SU-DHL-6 (cell line): Measurements from ENCODE around the gene RNASEH2C.

Experiments used
- H2AFZ ChIP-seq: fragments of 200-600 bp; sonication (generic); 2 replicates; pipeline ENCODE4 v1.6.1; 2014; ENCODE audit warnings: low read depth, mild to moderate bottlenecking, moderate library complexity, mixed read lengths, antibody characterized with exemption, low read length; ENCODE audit not compliant: severe bottlenecking
- H3F3A ChIP-seq: fragments of 200-600 bp; shearing (Covaris generic); 2 replicates; pipeline ENCODE4 v1.6.0; 2016; ENCODE audit warnings: antibody characterized with exemption, mild to moderate bottlenecking; ENCODE audit not compliant: insufficient read depth
- H3K27ac ChIP-seq: fragments of 200-600 bp; sonication (generic); 2 replicates; pipeline ENCODE4 v1.5.1; 2016; ENCODE audit warnings: low read depth, mild to moderate bottlenecking, low read length, moderate library complexity, mixed read lengths
- H3K27me3 ChIP-seq: fragments of 200-600 bp; sonication (generic), shearing (Covaris generic); 2 replicates; pipeline ENCODE4 v1.6.0; 2014; ENCODE audit warnings: mild to moderate bottlenecking, low read length
- H3K36me3 ChIP-seq: fragments of 200-600 bp; sonication (generic); 2 replicates; pipeline ENCODE4 v1.6.1; 2014; ENCODE audit warnings: mild to moderate bottlenecking, low read length, mixed read lengths
- H3K4me2 ChIP-seq: fragments of 300-600, 200-600 bp; shearing (Covaris generic), sonication (generic); 2 replicates; pipeline ENCODE4 v1.6.0; 2014; ENCODE audit warnings: low read length, low read depth, mild to moderate bottlenecking; ENCODE audit not compliant: poor library complexity, severe bottlenecking
- H3K4me3 ChIP-seq: fragments of 200-600 bp; sonication (generic); 2 replicates; pipeline ENCODE4 v1.5.1; 2014; ENCODE audit warnings: antibody characterized with exemption, low read length, mild to moderate bottlenecking, mixed read lengths; ENCODE audit not compliant: insufficient read depth, poor library complexity, severe bottlenecking
- H3K79me2 ChIP-seq: fragments of 200-600 bp; sonication (generic); 2 replicates; pipeline ENCODE4 v1.6.1; 2014; ENCODE audit warnings: mild to moderate bottlenecking, low read length, moderate library complexity; ENCODE audit not compliant: insufficient read depth
- H3K9ac ChIP-seq: fragments of 200-600 bp; sonication (generic); 2 replicates; pipeline ENCODE4 v1.7.0; 2014; ENCODE audit warnings: mild to moderate bottlenecking, low read length
- H3K9me2 ChIP-seq: fragments of 200-600 bp; sonication (generic); replicated peaks from 2 replicates; pipeline ENCODE4 v1.6.1; 2014; ENCODE audit warnings: low read length; ENCODE audit not compliant: insufficient read depth
- H3K9me3 ChIP-seq: fragments of 200-600 bp; sonication (generic); 2 replicates; pipeline ENCODE4 v1.6.1; 2014; ENCODE audit warnings: low read length, mixed read lengths; ENCODE audit not compliant: insufficient read depth
- H4K20me1 ChIP-seq: fragments of 200-600 bp; sonication (generic); 2 replicates; pipeline ENCODE4 v1.6.1; 2014; ENCODE audit warnings: low read depth, mild to moderate bottlenecking, antibody characterized with exemption, low read length, moderate library complexity, mixed read lengths
- EZH2phosphoT487 ChIP-seq: fragments of 200-600 bp; sonication (generic), shearing (Covaris generic); conservative IDR thresholded peaks from 2 replicates; pipeline ENCODE4 v1.6.1; 2018; ENCODE audit warnings: mild to moderate bottlenecking, antibody characterized with exemption, low read length, moderate library complexity, mixed read lengths
- TF ChIP-seq, protein P1 (sequence below): fragments of 200-600 bp; sonication (generic); IDR thresholded peaks from one replicate; pipeline ENCODE4 v1.5.1; 2017; ENCODE audit warnings: antibody characterized with exemption, mild to moderate bottlenecking, low read length, moderate library complexity; ENCODE audit not compliant: insufficient read depth, poor library complexity, severe bottlenecking

RNASEH2C gene

GRCh38 chr11:65716774-65717405 lies 3.7 kb downstream of the RNASEH2C start:
- Histone ChIP-seq H3K9me2 (no peaks in the 10 kb centered on the region), H3F3A (peaks cover 15% of the 10 kb centered on the region), H3K79me2 (peaks cover 32% of the 10 kb centered on the region), H3K27me3 (no peaks in the 10 kb centered on the region), H3K4me3 (no peak overlapping the region), H3K9me3 (no peaks in the 10 kb centered on the region), H3K9ac (no peak overlapping the region), H3K4me2 (no peak overlapping the region), H4K20me1 (no peaks in the 10 kb centered on the region; the same call in 1 of the 2 replicates), H2AFZ (no peak overlapping the region), H3K27ac (no peak overlapping the region), H3K36me3 (peaks cover 6% of the 10 kb centered on the region; the same call in 1 of the 2 replicates)
- no peak for TF ChIP-seq EZH2phosphoT487
- TF ChIP-seq, protein P1, sequence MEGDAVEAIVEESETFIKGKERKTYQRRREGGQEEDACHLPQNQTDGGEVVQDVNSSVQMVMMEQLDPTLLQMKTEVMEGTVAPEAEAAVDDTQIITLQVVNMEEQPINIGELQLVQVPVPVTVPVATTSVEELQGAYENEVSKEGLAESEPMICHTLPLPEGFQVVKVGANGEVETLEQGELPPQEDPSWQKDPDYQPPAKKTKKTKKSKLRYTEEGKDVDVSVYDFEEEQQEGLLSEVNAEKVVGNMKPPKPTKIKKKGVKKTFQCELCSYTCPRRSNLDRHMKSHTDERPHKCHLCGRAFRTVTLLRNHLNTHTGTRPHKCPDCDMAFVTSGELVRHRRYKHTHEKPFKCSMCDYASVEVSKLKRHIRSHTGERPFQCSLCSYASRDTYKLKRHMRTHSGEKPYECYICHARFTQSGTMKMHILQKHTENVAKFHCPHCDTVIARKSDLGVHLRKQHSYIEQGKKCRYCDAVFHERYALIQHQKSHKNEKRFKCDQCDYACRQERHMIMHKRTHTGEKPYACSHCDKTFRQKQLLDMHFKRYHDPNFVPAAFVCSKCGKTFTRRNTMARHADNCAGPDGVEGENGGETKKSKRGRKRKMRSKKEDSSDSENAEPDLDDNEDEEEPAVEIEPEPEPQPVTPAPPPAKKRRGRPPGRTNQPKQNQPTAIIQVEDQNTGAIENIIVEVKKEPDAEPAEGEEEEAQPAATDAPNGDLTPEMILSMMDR, result no peak

- Histone ChIP-seq H3K9me2 (no peaks in the 10 kb centered on the region), H3K4me2 (no peak overlapping the region), H3K27ac (no peak overlapping the region), H3K9ac (no peak overlapping the region), H3K27me3 (no peaks in the 10 kb centered on the region), H3F3A (peaks cover 15% of the 10 kb centered on the region), H3K4me3 (no peak overlapping the region), H3K9me3 (no peaks in the 10 kb centered on the region), H3K79me2 (peaks cover 32% of the 10 kb centered on the region), H2AFZ (no peak overlapping the region), H4K20me1 (no peaks in the 10 kb centered on the region; the same call in 1 of the 2 replicates), H3K36me3 (peaks cover 6% of the 10 kb centered on the region; the same call in 1 of the 2 replicates)
- TF ChIP-seq EZH2phosphoT487, result no peak
- TF ChIP-seq, protein P1, result no peak
These were observed 4.3 kb downstream of the RNASEH2C start for GRCh38 chr11:65716302-65716701.

- no peaks in the 10 kb centered on the region for H3K9me3 ChIP-seq
- no peak overlapping the region for H3K4me3 ChIP-seq
- peaks cover 15% of the 10 kb centered on the region for H3F3A ChIP-seq
- no peak for TF ChIP-seq EZH2phosphoT487
- TF ChIP-seq, protein P1, result no peak
- H3K4me2 ChIP-seq, result no peak overlapping the region
- no peaks in the 10 kb centered on the region for H3K27me3 ChIP-seq
- H4K20me1 ChIP-seq, result no peaks in the 10 kb centered on the region; the same call in 1 of the 2 replicates
- peaks cover 6% of the 10 kb centered on the region; the same call in 1 of the 2 replicates for H3K36me3 ChIP-seq
- no peak overlapping the region for H2AFZ ChIP-seq
- no peak overlapping the region for H3K27ac ChIP-seq
- peaks cover 23% of the 10 kb centered on the region for H3K79me2 ChIP-seq
- H3K9ac ChIP-seq, result no peak overlapping the region
- no peaks in the 10 kb centered on the region for H3K9me2 ChIP-seq
These were observed 6.2 kb downstream of the RNASEH2C start for GRCh38 chr11:65714433-65714832.
